ENCODE data around the gene RGSL1.

RGSL1 gene

DNA sequence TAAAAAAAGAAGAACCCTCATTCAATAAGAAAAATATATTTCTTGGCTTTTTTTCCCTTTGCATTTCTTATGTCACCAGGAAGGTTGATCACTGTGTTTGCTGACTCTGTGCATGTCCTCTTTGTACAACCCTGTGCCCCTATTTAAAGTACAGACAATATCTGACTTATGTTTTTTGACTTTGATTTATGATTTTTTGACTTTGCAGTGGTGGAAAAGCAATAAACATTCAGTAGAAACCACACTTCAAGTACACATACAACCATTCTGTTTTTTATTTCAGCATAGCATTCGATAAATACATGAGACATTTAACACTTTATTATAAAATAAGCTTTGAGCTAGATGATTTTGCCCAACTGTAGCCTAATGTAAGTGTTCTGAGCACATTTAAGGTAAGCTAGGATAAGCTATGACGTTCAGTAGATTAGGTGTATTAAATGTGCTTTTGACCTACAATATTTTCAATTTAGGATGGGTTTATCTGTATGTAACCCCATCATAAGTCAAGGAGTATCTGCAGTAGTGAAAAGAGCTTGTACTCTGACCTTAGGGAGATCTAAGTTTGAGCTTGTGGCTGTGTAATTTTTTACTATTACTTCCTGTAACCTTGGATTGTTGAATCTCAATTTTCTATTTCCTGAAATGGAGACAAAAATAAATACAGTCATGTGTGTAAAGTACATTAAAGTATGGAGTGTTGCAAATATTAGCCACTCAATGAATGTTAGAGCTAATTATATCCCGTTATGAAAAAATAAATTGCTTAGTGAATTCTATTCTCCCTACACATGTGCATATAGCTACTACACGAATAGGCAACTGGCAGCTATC lies 137.9 kb downstream of the RGSL1 start:
- FAIRE-seq, result no peak

GRCh38 chr1:182588500-182589396 lies 138.8 kb downstream of the RGSL1 start, which contains the start of gene RNASEL:
Gene RNASEL (minus strand): TSS chr1:182589256. CDS start chr1:182586806, 2,450 bp downstream.
- FAIRE-seq (no peak), DNase-seq (ENCODE audit: insufficient read length, low spot score) (peak; percentile 59)

More for the DNA sequence above, 137.9 kb downstream of the RGSL1 start:
- no peak for DNase-seq (ENCODE audit: insufficient read length, low spot score)

DNA sequence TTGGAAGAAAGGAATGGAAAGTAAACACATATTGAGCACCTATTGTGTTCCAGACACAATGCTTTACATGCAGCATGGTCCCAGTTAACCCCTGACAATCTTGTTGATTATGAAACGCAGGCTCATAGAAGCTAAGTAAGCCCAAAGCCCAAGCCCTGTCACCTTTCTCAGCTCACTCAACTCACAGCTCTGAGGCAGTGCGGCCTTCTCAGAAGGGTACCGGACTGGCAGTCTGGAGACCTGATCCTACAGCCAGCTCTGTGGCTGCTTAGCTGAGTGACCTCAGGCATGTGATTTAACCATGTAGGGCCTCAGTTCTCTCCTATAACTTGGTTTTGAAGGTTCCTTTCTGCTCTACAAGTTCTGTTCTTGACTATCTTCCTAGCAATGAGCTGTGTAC lies 139.6 kb downstream of the RGSL1 start:
- FAIRE-seq (no peak), DNase-seq (ENCODE audit: insufficient read length, low spot score) (no peak)

DNA sequence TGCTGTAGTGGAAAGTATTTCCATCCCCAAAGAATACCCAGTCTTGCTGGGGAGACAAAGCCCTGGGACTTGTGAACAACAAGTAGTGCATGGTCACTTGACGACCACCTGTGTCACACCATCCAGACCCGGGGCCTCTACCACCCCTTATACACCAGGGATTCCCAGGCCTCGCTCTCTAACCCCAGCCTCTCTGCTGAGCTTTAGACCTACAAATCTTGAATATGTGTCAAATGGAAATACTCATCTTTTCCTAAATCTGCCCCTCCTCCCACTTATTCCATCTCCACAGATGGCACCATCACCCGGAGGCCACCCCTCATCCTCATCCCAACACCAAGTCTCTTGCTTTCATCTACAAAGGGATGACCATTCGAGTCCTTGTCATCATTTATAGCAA lies 140.0 kb downstream of the RGSL1 start:
- no peak for FAIRE-seq
- DNase-seq (ENCODE audit: insufficient read length, low spot score), result no peak

DNA sequence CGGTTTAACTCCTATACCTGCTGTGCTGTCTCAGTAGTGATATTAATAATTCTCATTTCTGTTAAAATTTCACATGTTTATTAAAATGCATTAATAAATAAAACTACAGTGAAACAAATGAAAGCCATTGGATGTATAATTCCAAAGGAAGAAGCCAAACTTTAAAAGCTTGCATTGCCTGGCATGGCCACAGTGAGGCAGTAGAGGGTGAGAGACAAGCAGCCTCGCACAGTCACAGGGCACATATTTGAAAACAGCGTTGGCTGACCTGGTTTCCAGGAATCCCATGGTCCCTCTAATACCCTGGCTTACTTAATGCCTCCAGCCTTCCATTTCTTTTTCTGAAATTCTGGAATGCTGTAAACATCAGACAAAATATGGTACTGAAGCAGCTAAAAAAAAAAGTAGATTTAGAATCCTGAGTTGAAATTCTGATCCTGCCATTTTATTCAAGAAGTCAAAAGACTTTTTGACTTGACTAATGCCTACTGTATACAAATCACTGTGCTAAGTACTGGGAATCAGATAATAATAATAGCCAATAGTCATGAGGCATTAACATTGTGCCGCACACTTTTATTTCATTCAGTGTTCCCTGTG lies 145.8 kb downstream of the RGSL1 start:
- DNase-seq (ENCODE audit: insufficient read length, low spot score), result peak; percentile 66
- peak; percentile 46 for FAIRE-seq

DNA sequence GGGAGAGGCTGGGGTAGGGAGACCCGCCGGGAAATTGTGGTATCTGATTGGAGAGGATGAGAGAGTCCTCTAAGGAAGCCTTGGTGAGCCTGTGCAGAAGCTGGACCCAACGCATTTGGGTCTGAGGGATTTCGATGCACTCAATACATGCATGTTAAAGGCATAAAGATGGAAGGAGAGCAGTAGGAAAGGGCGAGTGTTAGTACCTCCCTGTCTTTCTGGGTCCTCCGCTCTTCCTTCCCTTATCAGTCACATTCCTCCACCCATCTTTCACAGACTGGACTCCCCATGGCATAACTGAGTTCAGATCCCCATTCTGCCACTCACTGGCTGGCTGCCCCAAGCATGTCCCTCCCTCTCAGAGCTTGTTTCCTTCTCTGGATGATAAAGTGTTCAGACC lies 147.0 kb downstream of the RGSL1 start:
- FAIRE-seq (no peak), DNase-seq (ENCODE audit: insufficient read length, low spot score) (no peak)

GRCh38 chr1:182598296-182598695 lies 148.3 kb downstream of the RGSL1 start:
- DNase-seq (ENCODE audit: insufficient read length, low spot score) (no peak), FAIRE-seq (no peak)

DNA sequence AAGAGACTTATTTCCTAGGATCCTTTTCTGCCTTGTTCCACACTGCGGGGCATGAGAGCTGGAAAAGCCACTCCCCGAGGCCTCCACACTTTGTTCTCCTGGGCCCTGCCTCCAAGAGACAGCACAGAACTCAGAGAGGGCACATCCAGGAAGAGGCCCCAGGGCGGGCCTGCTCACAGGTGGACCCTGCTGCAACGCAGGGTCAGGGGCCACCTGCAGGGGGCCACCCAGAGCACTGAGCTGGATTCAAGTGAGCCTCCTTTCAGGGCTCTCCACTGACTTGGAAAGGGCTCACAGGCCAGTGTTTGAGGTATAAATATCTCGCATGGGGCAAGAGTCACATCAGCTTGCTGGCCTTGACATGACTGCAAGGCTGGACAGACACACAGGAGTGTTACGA lies 149.4 kb downstream of the RGSL1 start:
- FAIRE-seq, result no peak
- no peak for DNase-seq (ENCODE audit: insufficient read length, low spot score)

- no peak for DNase-seq (ENCODE audit: insufficient read length, low spot score)
- FAIRE-seq, result no peak
Measured at GRCh38 chr1:182600036-182600713, 150.2 kb downstream of the RGSL1 start.

GRCh38 chr1:182600745-182601415 lies 150.9 kb downstream of the RGSL1 start:
- FAIRE-seq (no peak), DNase-seq (ENCODE audit: insufficient read length, low spot score) (no peak)

GRCh38 chr1:182601416-182601786 lies 151.5 kb downstream of the RGSL1 start:
- DNase-seq (ENCODE audit: insufficient read length, low spot score), result peak; percentile 72
- no peak for FAIRE-seq

DNA sequence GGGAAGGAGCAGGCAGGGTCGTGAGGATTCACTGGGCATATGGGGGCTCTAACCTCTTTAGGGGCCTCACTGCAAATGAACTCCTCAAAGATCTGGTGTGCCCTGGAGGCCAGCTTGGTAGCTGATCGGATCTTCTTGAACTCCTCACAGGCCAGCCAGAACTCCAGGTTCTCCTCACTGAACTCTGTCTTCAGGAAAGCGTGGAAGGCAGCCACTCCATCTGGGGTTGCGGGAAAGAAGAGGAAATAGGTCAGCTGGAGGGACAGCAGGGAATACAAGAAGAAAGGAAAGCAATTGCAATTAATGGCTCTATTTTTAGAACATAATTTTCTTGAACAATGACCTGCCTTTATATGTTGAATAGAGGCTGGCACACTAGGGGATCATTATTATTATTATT lies 152.0 kb downstream of the RGSL1 start:
- no peak for DNase-seq (ENCODE audit: insufficient read length, low spot score)
- no peak for FAIRE-seq

- no peak for FAIRE-seq
- no peak for DNase-seq (ENCODE audit: insufficient read length, low spot score)
Measured at GRCh38 chr1:182602935-182603645, 153.1 kb downstream of the RGSL1 start.

DNA sequence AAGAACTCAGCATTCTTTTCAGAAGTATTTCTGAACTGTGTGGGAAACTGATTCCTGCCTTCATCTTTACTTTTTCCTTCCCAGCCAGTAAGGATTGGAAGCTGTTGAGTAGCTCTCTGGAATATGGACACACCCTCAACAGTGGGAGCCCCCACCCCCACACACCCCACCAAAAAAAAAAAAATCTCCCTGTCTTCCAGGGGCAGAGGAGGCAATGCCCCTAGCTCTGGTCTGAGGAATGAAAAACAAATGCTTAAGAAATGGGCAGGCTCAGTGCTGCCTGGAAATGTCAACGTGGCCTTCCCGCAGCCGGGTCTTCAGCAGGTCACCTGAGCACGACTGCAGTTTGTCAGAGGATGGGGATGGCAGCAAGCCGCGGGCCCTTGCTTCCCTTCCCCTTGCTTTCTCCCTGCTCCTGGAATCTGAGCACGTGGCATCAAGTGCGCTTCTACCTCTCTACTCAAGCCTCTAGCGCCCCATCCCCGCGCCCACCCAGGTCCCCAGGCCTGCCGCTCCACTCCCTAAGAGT lies 153.8 kb downstream of the RGSL1 start:
- FAIRE-seq (no peak), DNase-seq (ENCODE audit: insufficient read length, low spot score) (no peak)

DNA sequence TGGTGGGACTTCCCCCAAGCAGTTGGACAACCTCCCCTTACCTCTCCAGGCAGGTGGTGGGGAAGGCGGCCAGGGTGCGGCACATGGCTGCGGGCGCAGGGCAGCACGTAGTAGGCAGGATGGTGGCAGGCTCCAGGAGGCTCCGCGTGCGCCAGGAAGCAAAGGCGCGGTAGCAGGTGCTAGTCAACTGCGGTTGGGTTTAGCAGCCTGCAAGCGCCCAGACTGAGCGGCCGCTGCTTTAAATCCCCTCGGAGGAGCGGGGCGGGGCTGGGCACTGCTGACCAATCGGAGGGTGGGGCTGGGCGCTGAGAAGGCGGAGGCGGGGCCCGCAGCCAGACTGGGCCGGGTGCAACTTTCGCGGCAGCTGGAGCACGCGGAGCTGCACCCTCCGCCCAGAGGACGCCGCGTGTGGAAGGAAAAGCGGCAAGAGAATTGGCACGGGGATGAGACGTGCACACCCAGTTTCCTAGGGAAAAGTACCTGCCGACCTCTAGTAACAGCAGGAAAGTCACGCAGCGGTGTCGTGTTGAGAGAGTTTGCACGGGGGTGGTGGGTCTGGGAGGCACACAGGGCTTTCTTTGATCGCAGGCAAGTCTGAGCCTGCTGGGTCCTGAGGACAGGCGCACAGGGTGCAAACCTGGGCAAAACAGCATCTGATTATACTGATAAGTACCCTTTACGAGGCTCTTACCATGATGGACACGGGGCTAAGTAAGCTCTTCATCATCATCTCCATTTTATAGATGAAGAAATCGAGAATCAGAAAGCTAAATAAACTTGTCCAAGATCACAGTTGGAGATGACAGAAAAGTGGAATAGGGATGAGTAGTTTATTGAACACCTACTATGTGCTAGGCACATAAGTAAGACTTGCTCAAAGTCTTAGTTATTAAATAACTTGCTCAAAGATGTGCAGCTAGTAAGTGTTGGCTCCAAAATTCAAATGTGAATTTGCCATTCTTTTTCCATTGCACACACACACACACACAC lies 154.5 kb downstream of the RGSL1 start, which contains the start of gene RGS16:
Gene RGS16 (minus strand): TSS at position 215 of the 990 bp plus-strand sequence. CDS start 130 bp downstream, at position 85.
- FAIRE-seq, result no peak
- DNase-seq (ENCODE audit: insufficient read length, low spot score), result peak; percentile 62

GRCh38 chr1:182607566-182607965 lies 157.6 kb downstream of the RGSL1 start:
- no peak for DNase-seq (ENCODE audit: insufficient read length, low spot score)
- FAIRE-seq, result no peak

GRCh38 chr1:182608236-182608635 lies 158.3 kb downstream of the RGSL1 start:
- no peak for FAIRE-seq
- DNase-seq (ENCODE audit: insufficient read length, low spot score), result no peak
